EH (cell line): ENCODE measurements around the gene PISD.

Experiments
- DNase-seq: peaks from one replicate; pipeline ENCODE4 v3.0.0-alpha.2; 2015; ENCODE audit warnings: low read depth

Gene PISD

GRCh38 chr22:31625661-31626426 lies 36.2 kb downstream of the PISD start:
- no peak for DNase-seq

- DNase-seq: no peak
These were observed 36.8 kb downstream of the PISD start for GRCh38 chr22:31625257-31625640.

- no peak for DNase-seq
These were observed 38.3 kb downstream of the PISD start for GRCh38 chr22:31623592-31624304.

GRCh38 chr22:31622980-31623379 lies 39.0 kb downstream of the PISD start:
- DNase-seq: no peak

GRCh38 chr22:31621507-31622124 lies 40.4 kb downstream of the PISD start:
- DNase-seq: no peak

- DNase-seq: no peak
These were observed 41.1 kb downstream of the PISD start for GRCh38 chr22:31620756-31621480.

GRCh38 chr22:31619611-31620300 lies 42.3 kb downstream of the PISD start:
- DNase-seq: no peak

GRCh38 chr22:31618471-31619176 lies 43.4 kb downstream of the PISD start:
- DNase-seq: no peak

GRCh38 chr22:31618057-31618456 lies 44.0 kb downstream of the PISD start:
- no peak for DNase-seq

- no peak for DNase-seq
These were observed 45.6 kb downstream of the PISD start for GRCh38 chr22:31616315-31616980.

GRCh38 chr22:31615940-31616314 lies 46.1 kb downstream of the PISD start:
- DNase-seq: no peak

GRCh38 chr22:31615491-31615860 lies 46.5 kb downstream of the PISD start:
- no peak for DNase-seq

GRCh38 chr22:31614781-31615490 lies 47.1 kb downstream of the PISD start:
- no peak for DNase-seq

- no peak for DNase-seq
These were observed 48.1 kb downstream of the PISD start for GRCh38 chr22:31613904-31614296.

GRCh38 chr22:31613286-31613903 lies 48.6 kb downstream of the PISD start:
- DNase-seq: no peak

- no peak for DNase-seq
These were observed 49.1 kb downstream of the PISD start for GRCh38 chr22:31612891-31613285.

GRCh38 chr22:31611061-31611760 lies 50.8 kb downstream of the PISD start:
- no peak for DNase-seq

- no peak for DNase-seq
These were observed 51.4 kb downstream of the PISD start for GRCh38 chr22:31610611-31611010.

GRCh38 chr22:31609716-31610115 lies 52.3 kb downstream of the PISD start:
- DNase-seq: no peak
